OCI-LY3 (cell line): ENCODE data around the gene DDX49.

Source experiments
- CTCF ChIP-seq: fragments of 200-600, 300-600 bp; sonication (generic); IDR thresholded peaks from 2 replicates; pipeline ENCODE4 v1.5.1; 2014; ENCODE audit warnings: antibody characterized with exemption, low read length, low read depth
- EZH2phosphoT487 ChIP-seq: fragments of 200-600 bp; shearing (Covaris generic); IDR thresholded peaks from 2 replicates; pipeline ENCODE4 v1.6.1; 2018; ENCODE audit warnings: antibody characterized with exemption, mixed run types, low read depth

GRCh38 chr19:18946335-18946734 is 26.8 kb downstream of the DDX49 start:
- TF ChIP-seq EZH2phosphoT487 (no peak), CTCF (no peak)
